ENCODE measurements around the gene KRTAP9-1. TPM values are rescaled to one million over a fixed set of nuclear protein-coding genes. Genes with fewer than 3 reads are reported as not detected.

The KRTAP9-1 gene
- total RNA-seq, 1 donor from 2014 or later, result not detected

- intact Hi-C loops (cut with DNase I), result no loop called here
- no peak for ATAC-seq
- DNase-seq, result no peak
- H3K27me3 ChIP-seq (ENCODE audit: low read depth), result no peaks in the 10 kb centered on the region
- H3K36me3 ChIP-seq, result no peaks in the 10 kb centered on the region
- H3K9me3 ChIP-seq, result no peaks in the 10 kb centered on the region
- H3K4me3 ChIP-seq, result no peak overlapping the region
- no peaks in the 10 kb centered on the region for H3K4me1 ChIP-seq
- TF ChIP-seq CTCF (IDR thresholded peaks at IDR 0.05), result no peak
- no peak overlapping the region for H3K27ac ChIP-seq
These were observed 12.8 kb upstream of the KRTAP9-1 start for GRCh38 chr17:41176744-41177387.

DNA sequence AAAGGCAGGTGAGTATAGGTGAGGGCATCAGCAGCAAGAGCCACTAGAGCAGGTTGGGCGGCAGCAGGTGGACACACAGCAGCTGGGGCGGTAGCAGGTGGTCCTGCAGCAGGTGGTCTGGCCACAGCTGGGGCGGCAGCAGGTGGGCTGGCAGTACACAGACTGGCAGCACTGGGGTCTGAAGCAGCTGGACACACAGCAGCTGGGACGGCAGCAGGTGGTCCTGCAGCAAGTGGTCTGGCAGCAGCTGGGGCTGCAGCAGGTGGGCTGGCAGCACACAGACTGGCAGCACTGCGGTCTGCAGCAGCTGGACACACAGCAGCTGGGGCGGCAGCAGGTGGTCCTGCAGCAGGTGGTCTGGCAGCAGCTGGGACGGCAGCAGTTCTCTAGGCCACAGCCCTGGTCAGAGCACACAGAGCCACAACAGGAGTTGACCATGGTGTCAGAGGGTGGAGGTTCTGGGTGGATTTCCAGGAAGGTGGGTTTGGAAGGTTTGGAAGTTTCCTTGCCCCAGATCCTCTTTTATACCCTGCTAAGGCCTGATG is 11.9 kb upstream of the KRTAP9-1 start, which contains the start of gene KRTAP4-2:
KRTAP4-2 (minus strand) TSS at position 495 of the 545 bp plus-strand sequence; CDS start at position 438, 57 bp downstream.
- intact Hi-C loops (cut with DNase I), result no loop called here
- TF ChIP-seq CTCF (IDR thresholded peaks at IDR 0.05), result no peak
- no peaks in the 10 kb centered on the region for H3K4me1 ChIP-seq
- ATAC-seq (no peak), DNase-seq (peak; percentile 20)
- H3K27ac ChIP-seq, result no peak within 1 kb of the TSS
- H3K4me3 ChIP-seq, result no peak within 1 kb of the TSS
- no peaks in the 10 kb centered on the region for H3K36me3 ChIP-seq
- no peaks in the 10 kb centered on the region for H3K27me3 ChIP-seq (ENCODE audit: low read depth)
- no peaks in the 10 kb centered on the region for H3K9me3 ChIP-seq

DNA sequence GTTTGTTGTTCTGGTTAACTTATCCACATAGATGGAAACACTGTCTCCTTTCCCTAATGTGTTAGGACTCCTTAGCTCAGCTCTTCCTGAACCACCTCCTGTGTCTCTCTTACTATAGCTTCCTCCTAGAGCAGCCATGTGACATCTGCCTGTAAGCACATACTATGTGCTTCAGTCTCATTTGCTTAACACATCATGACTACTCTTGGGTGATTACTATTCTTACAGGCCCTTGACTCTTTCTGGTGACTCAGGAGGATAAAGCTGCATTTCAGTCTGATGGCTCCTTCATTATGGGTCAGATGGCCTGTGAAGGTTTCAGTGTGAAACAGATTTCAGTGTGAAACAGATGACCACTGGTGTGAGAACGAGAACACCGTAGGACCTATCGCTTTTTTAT is 11.3 kb upstream of the KRTAP9-1 start:
- no peak overlapping the region for H3K4me3 ChIP-seq
- H3K9me3 ChIP-seq, result no peaks in the 10 kb centered on the region
- no peaks in the 10 kb centered on the region for H3K27me3 ChIP-seq (ENCODE audit: low read depth)
- intact Hi-C loops (cut with DNase I), result no loop called here
- ATAC-seq, result no peak
- no peaks in the 10 kb centered on the region for H3K36me3 ChIP-seq
- no peak for DNase-seq
- H3K27ac ChIP-seq, result no peak overlapping the region
- no peaks in the 10 kb centered on the region for H3K4me1 ChIP-seq
- no peak for TF ChIP-seq CTCF (IDR thresholded peaks at IDR 0.05)

DNA sequence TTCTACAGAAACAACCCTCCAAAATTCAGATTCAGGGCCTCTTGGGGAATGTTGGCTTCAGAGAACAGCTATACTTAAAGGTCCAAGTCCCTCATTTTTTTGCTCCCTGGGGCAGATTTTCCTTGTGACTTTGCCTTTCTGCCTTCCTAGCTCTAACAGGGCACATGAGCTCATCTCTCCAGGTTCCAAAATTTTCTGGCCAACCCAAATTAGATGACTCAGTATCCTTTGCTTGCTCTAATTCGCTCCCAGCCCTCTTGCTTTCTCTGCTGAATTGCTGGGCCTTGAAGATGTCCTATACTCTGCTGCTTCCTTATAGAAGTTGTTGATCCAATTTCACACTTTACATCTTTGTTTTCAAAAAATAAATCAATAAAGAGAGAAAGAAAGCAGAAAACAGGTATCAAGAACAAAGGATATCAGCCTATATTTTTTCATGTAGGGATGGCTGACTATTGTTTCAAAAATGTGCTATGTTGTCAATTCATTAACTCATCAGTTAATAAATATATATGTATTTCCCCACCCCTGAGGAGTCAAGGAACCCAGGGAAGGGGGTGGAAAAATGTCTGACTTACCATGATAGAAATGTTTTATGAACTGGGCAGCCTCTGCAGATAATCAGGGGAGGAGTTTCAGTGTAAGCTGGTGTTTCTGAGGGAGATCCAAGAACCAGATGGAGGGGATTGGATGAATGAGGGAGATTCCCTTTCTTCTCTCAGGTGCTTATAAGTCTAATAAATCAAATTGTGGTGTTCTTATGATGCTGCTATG is 10.7 kb upstream of the KRTAP9-1 start:
- ATAC-seq, result no peak
- TF ChIP-seq CTCF (IDR thresholded peaks at IDR 0.05), result no peak
- Histone ChIP-seq H3K27me3 (ENCODE audit: low read depth) (no peaks in the 10 kb centered on the region), H3K4me1 (no peaks in the 10 kb centered on the region), H3K27ac (no peak overlapping the region), H3K36me3 (no peaks in the 10 kb centered on the region), H3K9me3 (no peaks in the 10 kb centered on the region), H3K4me3 (no peak overlapping the region)
- intact Hi-C loops (cut with DNase I), result no loop called here
- DNase-seq, result no peak

- Histone ChIP-seq H3K4me1 (no peaks in the 10 kb centered on the region), H3K27me3 (ENCODE audit: low read depth) (no peaks in the 10 kb centered on the region), H3K9me3 (no peaks in the 10 kb centered on the region), H3K36me3 (no peaks in the 10 kb centered on the region), H3K27ac (no peak within 1 kb of the TSS), H3K4me3 (no peak within 1 kb of the TSS)
- no peak for TF ChIP-seq CTCF (IDR thresholded peaks at IDR 0.05)
- ATAC-seq, result no peak
- intact Hi-C loops (cut with DNase I), result no loop called here
- DNase-seq, result peak; percentile 37
These were observed 5.2 kb upstream of the KRTAP9-1 start, which contains the start of gene KRTAP4-1 for GRCh38 chr17:41184480-41184961. KRTAP4-1 (minus strand) TSS chr17:41184911; CDS start chr17:41184854, 57 bp downstream.
